NCI-H2171 (cell line): ENCODE measurements around the gene FOXP3.
A peak's percentile ranks its signal among the peaks of the same experiment; 100 is the strongest.

ENCODE experiments used
- DNase-seq: peaks from one replicate; lab custom pipeline; 2025; lab: John Stamatoyannopoulos, UW

Gene FOXP3

DNA sequence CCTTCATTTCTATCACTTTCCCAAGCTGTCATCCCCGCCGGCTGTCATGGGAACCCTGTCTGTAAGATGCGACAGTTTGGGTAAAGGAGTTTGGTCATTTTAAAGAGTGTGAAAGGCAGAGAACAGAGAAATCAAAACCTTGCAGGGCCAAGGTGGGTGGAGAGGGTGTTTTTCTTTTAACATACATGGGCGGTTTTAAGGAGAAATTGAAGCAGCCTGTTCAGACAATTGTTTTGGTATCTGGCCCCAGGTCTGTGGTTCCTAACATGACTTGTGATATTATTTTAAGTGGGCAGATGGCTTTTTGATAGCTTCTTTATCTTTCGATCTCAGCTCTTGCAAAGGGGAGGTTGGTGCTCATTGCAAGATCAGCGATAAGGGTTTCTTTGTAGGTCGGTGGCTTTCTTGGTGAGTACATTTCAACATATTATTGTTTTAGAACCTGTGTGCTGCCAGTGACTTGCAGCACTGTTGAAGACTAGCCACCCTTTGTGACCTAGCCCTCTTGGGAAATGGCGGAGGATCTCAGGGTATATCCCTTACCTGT lies 8.7 kb upstream of the FOXP3 start:
- DNase-seq: no peak

GRCh38 chrX:49272421-49272820 lies 7.9 kb upstream of the FOXP3 start:
- DNase-seq: no peak

- no peak for DNase-seq
These were observed 6.8 kb upstream of the FOXP3 start for GRCh38 chrX:49271341-49271740.

GRCh38 chrX:49270249-49270921 lies 5.9 kb upstream of the FOXP3 start:
- DNase-seq: no peak

GRCh38 chrX:49269767-49270248 lies 5.3 kb upstream of the FOXP3 start, which contains the start of gene PPP1R3F:
Gene PPP1R3F, plus strand, starts transcription at chrX:49269793. Its CDS starts 77 bp downstream, at chrX:49269870.
- no peak for DNase-seq

GRCh38 chrX:49269010-49269766 lies 4.7 kb upstream of the FOXP3 start:
- peak; percentile 90 for DNase-seq

DNA sequence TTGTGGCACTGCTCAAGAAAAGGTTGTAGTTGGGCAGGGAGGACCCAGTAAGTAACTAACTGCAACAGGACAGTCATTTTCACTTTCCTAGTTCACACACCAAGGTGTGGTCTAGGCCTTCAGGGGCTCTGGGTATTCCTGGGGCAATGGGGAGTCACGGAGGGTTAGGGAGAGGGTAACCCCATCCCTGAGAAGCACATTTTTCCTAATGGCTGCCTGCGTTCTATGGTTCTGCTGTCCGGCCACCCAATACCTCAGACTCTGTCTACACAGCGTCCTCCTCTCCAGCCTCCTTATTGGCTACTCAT lies 4.1 kb upstream of the FOXP3 start:
- DNase-seq: no peak

GRCh38 chrX:49266523-49267445 lies 2.3 kb upstream of the FOXP3 start:
- DNase-seq: peak; percentile 1

GRCh38 chrX:49263631-49264030 lies 879 bp downstream of the FOXP3 start:
- no peak for DNase-seq

DNA sequence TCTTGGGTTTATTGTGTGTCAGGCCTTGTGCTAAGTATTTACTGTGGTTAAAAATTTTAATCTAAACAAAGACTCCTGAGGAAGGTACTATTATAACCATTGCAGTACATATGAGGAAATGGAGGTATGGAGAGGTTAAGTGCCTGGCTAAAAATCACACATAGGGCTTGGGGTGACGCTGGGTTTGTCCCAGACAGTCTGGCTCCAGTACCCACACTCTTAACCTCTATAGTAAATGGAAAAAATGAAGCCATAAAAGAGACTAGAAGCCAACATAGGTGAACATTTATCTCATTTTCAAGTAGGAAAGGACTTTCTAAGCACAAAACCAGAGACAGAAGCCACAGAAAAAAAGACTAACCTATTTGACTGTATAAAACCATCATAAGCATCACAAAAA lies 1.9 kb downstream of the FOXP3 start:
- DNase-seq: no peak

- DNase-seq: no peak
These were observed 4.1 kb downstream of the FOXP3 start for GRCh38 chrX:49260221-49260985.

GRCh38 chrX:49258749-49259124 lies 5.8 kb downstream of the FOXP3 start:
- DNase-seq: no peak

- no peak for DNase-seq
These were observed 6.4 kb downstream of the FOXP3 start for GRCh38 chrX:49257846-49258748.

DNA sequence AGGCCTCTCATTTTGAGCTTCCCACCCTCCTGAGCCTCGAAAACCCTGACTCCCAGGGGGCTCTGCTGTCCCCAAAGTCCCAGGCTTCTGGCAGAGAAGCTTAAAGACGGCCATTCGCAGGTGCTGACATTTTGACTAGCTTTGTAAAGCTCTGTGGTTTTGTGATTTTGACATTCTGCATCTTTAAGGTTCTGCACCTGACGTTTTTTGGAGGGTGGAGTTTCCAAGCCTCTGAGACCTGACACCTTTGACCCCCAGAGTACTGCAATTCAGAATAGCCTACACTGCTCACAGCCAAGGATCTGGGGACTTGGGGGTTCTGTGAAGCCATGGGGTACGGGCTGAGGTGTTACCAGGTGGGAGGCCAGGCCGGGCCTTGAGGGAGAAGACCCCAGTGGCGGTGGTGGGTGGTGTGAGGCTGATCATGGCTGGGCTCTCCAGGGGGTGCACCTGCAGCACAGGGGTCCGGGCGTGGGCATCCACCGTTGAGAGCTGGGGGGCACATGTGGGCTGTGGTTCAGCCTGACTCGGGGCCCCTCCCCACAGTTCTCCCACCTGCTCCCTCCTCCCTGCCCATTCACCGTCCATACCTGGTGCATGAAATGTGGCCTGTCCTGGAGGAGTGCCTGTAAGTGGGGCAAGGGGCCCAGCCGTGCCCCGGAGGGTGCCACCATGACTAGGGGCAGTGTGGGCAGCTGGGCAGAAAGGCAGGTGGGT lies 7.3 kb downstream of the FOXP3 start:
- no peak for DNase-seq

DNA sequence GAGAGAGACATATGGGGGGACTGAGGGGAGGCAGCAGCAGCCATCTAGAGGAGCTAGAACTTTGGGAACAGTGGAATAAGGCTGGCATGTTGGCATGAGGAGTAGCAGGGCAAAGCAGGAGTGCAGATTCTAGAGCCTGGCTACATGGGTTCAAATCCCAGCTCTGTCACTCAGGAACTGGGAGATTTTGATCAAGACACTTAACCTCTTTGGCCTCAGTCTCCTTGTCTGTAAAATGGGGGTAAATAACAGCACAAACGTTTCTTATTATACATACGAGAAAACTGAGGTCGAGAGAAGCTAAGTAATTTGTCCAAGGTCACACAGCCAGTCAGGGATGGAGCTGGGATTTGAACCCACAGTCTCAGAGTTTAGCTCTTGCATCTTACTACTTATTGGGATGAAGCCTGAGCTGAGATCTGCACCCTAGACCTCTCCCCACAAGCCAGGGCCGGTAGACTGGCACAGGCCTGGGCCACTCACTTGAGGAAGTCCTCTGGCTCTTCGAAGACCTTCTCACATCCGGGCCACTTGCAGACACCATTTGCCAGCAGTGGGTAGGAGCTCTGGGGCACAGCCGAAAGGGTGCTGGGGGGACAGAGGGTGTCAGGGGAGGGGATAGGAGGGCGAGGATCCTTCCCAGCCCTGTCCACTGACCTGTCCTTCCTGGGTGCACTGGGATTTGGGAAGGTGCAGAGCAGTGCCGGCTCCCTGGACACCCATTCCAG lies 8.1 kb downstream of the FOXP3 start:
- no peak for DNase-seq

DNA sequence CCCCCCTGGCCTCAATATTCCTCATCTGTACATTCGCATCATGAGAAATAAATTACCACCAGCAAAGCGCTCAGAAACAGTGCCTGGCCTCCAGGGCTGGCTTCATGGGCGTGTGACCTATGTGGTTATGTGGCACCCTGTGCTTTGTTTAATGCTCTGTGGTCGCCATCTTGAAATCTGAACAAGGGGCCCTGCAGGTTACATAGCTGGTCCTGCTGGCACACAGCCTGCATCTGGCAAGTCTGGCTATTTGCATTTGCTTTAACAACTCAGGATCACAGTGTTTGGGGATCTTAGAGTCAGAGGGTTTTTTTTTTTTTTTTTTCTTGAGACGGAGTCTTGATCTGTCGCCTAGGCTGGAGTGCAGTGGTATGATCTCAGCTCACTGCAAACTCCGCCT lies 9.9 kb downstream of the FOXP3 start:
- no peak for DNase-seq

DNA sequence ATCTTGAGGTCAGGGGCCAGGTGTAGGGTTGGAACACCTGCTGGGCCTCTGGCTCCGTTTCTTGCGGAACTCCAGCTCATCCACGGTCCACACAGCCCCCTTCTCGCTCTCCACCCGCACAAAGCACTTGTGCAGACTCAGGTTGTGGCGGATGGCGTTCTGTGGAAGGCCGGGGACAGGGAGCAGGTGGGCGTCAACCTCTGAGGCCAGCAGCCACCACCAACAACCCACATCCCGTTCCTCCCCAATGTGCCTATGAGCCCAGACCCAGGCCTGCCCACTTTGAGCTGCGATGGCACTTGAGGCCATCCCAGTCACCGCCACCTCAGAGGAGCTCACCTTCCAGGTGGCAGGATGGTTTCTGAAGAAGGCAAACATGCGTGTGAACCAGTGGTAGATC lies 13.2 kb downstream of the FOXP3 start:
- no peak for DNase-seq

- DNase-seq: no peak
These were observed 13.9 kb downstream of the FOXP3 start for GRCh38 chrX:49250578-49250977.

DNA sequence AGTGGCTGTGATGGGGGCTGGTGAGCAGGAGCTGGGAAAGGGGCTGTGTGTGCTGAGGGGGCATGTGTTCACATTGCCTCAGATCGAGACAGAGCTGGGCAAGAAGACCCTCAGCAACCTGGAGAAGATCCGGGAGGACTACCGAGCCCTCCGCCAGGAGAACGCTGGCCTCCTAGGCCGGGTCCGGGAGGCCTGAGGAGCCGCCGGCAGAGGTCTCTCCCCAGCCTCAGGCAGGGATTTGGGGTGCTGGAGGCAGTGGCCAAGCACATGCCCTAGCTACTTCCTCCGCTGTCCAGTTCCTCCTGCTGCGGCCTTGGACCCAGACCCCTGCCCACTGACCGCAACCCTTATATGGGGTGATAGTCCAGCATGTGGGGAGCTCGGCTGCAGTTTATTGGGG lies 14.4 kb downstream of the FOXP3 start:
- DNase-seq: no peak
